ENCODE data around the gene GINS1.

GRCh38 chr20:25459916-25460535, 52.6 kb downstream of the GINS1 start:
- TF ChIP-seq POLR2A (IDR thresholded peaks at IDR 0.05; ENCODE audit: low read length): no peak
- TF ChIP-seq GATA1 (IDR thresholded peaks at IDR 0.05; ENCODE audit: low read depth, low read length): no peak

Data from erythroblast (primary cell).